ENCODE measurements around the gene WAC.

DNA sequence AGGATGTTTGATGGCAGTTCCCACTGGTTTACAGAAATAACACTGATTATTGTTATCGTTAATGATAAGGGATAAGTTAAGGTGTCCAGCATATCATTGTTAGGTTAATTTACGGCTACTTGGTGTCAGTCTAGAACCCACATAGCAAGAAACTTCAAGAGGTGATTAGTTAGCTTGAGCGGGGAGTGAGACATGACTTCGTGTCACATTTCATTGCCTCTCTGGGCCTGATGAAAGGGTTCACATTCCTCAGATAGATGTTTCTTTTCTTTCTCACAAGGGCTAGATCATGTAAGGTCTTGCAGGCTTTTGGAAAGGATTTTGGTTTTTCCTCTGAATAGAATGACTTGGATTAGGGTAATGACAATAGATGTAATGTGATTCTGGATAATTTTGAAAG, 26.7 kb downstream of the WAC start:
- TF ChIP-seq, protein P1, sequence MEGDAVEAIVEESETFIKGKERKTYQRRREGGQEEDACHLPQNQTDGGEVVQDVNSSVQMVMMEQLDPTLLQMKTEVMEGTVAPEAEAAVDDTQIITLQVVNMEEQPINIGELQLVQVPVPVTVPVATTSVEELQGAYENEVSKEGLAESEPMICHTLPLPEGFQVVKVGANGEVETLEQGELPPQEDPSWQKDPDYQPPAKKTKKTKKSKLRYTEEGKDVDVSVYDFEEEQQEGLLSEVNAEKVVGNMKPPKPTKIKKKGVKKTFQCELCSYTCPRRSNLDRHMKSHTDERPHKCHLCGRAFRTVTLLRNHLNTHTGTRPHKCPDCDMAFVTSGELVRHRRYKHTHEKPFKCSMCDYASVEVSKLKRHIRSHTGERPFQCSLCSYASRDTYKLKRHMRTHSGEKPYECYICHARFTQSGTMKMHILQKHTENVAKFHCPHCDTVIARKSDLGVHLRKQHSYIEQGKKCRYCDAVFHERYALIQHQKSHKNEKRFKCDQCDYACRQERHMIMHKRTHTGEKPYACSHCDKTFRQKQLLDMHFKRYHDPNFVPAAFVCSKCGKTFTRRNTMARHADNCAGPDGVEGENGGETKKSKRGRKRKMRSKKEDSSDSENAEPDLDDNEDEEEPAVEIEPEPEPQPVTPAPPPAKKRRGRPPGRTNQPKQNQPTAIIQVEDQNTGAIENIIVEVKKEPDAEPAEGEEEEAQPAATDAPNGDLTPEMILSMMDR (IDR thresholded peaks at IDR 0.05): no peak
- TF ChIP-seq POLR2A (IDR thresholded peaks at IDR 0.05): no peak
